Stimulated activated effector memory CD8-positive, alpha-beta T cell treated with anti-CD3 and anti-CD28 coated beads, Interleukin-12 subunit alpha, Interleukin-12 subunit beta, amount 100 ng/mL, for 72 hours (primary cell): ENCODE data around the gene CDC42EP3.
A peak's percentile ranks its signal among the peaks of the same experiment; 100 is the strongest.

Experiments used
- ATAC-seq: fragments of 150-1000 bp; cut with Tn5 transposase; 2 replicates; pipeline ENCODE4 v1.10.0; 2021
- DNase-seq, 2 donors: peaks; one replicate each; pipeline ENCODE4 v3.0.0; 2021 to 2022; ENCODE audit warnings: low spot score in 2 of 2
- H3K27ac Mint-ChIP-seq: one replicate; pipeline ENCODE4 v1.8.0; 2022; ENCODE audit warnings: mild to moderate bottlenecking, mixed read lengths
- H3K36me3 Mint-ChIP-seq: one replicate; pipeline ENCODE4 v1.8.0; 2022; ENCODE audit warnings: mild to moderate bottlenecking, mixed read lengths
- H3K4me1 Mint-ChIP-seq: one replicate; pipeline ENCODE4 v1.8.0; 2022; ENCODE audit warnings: mixed read lengths
- H3K4me3 Mint-ChIP-seq: one replicate; pipeline ENCODE4 v1.8.0; 2022; ENCODE audit warnings: mild to moderate bottlenecking, mixed read lengths
- H3K9me3 Mint-ChIP-seq: one replicate; pipeline ENCODE4 v1.8.0; 2022; ENCODE audit warnings: mixed read lengths

CDC42EP3 gene

DNA sequence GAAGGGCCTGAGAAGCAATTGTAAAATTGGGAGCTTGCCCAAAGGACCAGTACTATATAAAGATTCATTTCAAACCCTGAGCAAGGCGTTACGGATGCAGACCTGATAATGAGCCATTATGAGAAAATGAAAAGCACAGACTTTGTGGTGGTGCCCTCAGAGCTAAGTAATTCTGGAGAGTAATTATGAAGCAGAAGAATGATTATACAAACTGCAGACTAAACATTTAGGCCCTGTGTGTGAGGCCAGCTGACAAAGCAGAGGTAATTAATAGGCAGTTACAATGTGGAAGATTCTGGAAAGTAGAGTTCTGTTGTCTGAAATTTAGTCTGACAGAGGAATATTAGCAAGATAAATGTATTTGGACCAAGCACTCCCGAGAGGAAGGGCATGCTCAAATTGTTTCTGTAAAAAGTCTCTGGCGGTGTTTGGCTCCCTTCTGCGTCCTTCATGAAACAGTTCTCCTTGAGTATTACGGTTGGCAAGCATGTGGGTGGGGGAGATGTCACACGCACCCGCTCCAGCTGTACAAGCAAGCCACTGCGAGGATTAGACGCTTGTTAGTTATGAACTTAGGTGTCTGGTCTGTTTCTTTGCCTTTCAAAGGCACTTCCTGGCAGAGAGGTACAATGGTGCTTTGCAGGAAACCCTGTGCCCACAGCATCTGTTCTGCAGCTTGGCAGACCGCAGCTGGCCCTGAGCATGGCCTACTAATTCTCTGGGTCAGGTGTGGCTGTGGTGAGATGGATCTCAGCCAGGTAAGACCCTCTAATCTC, 45.5 kb downstream of the CDC42EP3 start:
- DNase-seq = peak in 1 of 2 donors; percentile 75
- H3K9me3 Mint-ChIP-seq = no peaks in the 10 kb centered on the region

DNA sequence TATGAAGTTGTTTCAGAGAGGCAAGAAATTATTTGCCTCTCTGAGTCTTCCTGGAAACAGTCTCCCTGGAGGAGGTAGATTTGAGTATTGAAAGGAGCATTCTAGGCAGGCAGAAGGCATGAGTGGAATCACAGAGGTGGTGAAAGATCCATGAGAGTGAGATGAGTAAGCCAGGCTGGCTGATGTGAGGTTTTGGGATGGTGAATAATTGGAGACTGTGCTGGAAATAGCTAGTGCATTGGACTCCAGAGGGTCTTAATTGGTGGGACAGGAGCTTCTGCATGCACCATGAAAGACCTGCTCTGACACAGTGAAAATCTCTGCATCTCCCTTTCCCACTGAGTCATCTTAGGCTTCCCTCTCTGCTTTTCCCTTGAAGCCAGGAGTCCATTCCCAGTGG, 46.3 kb downstream of the CDC42EP3 start:
- Mint-ChIP-seq H3K36me3 (peaks cover 6% of the 10 kb centered on the region), H3K27ac (peak overlapping the region; percentile 92), H3K4me1 (peaks cover 89% of the 10 kb centered on the region)

More for the DNA sequence above, 45.5 kb downstream of the CDC42EP3 start:
- Mint-ChIP-seq H3K27ac (peak overlapping the region; percentile 92), H3K36me3 (peaks cover 6% of the 10 kb centered on the region), H3K4me3 (peak overlapping the region; percentile 66), H3K4me1 (peaks cover 89% of the 10 kb centered on the region)
- peak; percentile 69 for ATAC-seq

DNA sequence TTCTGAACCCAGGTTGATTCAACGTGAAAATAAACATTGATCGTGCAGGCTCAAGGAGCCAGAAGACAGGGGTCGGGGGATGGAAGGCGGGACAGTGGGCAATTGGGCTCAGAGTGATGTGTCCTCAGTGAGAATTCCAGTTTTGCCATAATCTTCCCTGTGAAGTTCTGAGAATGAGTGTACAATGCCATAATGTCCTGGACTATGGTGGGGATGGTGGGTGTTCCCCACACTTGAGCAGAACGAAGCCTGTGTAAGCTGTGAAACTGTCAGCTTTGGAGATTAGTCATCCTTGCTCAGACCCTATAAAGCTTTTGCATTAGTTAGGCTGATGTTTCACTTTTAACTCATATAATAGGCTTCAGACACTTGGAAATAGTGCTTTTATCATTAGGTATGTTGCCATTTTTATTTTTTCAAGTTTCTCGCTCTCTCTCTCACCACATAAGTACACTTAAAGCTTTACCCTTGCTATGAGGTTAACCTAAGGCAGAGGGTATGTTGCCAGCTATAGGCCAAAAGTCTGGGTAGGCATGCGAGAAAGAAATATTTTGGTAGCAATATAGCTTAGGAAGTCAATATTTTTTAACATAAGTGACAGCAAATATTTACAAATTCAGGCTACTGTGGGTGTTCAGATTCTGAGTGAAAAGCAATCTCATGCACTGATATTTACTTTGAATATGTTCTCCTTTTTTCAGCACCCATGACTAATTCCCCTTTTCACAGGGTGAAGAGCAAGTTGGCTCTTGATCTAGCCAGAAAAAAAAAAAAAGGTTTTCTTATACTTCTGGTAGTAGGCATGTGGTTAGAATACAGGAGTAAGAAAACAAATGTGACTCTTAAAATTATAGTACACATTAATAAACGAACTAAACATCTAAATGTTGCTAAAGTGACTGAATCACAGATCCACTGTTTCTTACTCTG, 47.2 kb downstream of the CDC42EP3 start:
- Mint-ChIP-seq H3K27ac (peak overlapping the region; percentile 92), H3K9me3 (no peaks in the 10 kb centered on the region), H3K4me3 (peak overlapping the region; percentile 66), H3K4me1 (peaks cover 89% of the 10 kb centered on the region), H3K36me3 (peaks cover 6% of the 10 kb centered on the region)
- peak; percentile 83 for ATAC-seq
- peak in 1 of 2 donors; percentile 79 for DNase-seq

More for the DNA sequence above, 46.3 kb downstream of the CDC42EP3 start:
- ATAC-seq (no peak), DNase-seq (no peak)
- Mint-ChIP-seq H3K9me3 (no peaks in the 10 kb centered on the region), H3K4me3 (peak overlapping the region; percentile 66)

DNA sequence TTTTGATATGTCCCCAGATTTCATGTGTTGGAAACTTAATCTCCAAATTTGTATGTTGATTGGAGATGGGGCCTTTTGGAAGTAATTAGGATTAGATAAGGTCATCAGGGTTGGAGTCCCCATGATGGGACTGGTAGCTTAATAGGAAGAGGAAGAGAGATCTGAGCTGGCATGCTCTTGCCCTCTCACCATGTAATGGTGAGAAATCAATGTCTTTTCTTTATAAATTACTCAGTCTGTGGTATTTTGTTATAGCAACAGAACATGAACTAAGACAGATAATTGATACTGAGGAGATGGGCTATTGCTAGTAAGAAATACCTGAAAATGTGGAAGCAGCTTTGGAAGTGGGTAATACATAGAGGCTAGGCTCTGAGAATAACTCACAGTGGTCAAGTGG, 48.0 kb downstream of the CDC42EP3 start:
- Mint-ChIP-seq H3K4me3 (peak overlapping the region; percentile 66), H3K9me3 (no peaks in the 10 kb centered on the region), H3K4me1 (peaks cover 87% of the 10 kb centered on the region), H3K36me3 (peaks cover 6% of the 10 kb centered on the region), H3K27ac (peak overlapping the region; percentile 92)
- DNase-seq (no peak), ATAC-seq (peak; percentile 59)

DNA sequence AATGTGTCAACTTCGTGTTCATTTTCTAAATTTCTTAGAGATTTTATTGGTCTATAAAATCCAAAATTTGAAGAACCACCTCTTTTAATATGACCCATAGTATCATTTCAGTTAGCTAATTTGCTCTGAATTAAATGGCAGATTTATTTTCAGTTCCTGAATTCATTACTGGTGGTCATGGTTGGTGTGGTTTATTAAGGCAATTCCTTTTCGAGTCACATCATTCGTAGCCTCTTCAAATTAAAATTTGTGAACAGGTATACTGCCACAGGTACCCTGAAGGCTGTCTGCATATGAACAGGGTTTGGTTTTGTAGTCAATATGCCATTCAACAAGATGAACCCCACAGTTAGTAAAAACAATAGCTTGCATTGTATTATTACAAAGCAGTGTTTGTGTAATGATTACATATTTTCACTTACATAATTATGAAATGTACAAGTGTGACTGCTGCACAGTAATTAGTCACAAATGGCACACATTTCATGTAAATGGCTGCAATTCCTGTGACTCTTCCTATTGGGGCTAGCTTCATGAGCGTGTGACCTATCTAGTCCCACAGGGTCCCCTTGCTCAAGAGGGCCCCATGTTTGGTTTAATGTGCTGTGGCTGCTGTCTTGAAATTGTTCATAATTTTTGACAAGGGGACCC, 48.9 kb downstream of the CDC42EP3 start:
- peak overlapping the region; percentile 92 for H3K27ac Mint-ChIP-seq
- DNase-seq (no peak), ATAC-seq (peak; percentile 1)
- no peaks in the 10 kb centered on the region for H3K9me3 Mint-ChIP-seq
- H3K4me3 Mint-ChIP-seq = peak overlapping the region; percentile 66
- H3K4me1 Mint-ChIP-seq = peaks cover 89% of the 10 kb centered on the region
- H3K36me3 Mint-ChIP-seq = peaks cover 6% of the 10 kb centered on the region

DNA sequence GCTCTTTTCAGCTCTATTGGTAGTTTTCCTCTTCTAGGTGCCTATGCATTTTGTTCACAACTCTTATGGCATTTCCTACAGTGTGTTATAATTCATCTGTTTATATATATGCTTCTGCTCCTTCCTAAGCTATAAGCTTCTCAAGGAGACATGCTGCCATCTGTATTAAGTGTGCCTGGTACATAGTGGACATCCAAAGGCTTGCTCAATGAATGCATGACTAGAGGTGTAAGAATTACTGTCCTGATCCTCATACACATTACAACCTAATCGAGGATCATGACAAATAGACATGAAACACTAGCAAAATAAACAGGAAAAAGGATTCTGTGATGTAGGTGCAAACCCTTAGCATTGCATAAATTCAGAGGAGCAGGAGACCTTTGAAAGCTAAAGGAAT, 50.2 kb downstream of the CDC42EP3 start:
- Mint-ChIP-seq H3K36me3 (peaks cover 12% of the 10 kb centered on the region), H3K27ac (no peak overlapping the region), H3K4me1 (peaks cover 89% of the 10 kb centered on the region), H3K9me3 (no peaks in the 10 kb centered on the region), H3K4me3 (no peak overlapping the region)
- no peak for ATAC-seq
- no peak for DNase-seq

DNA sequence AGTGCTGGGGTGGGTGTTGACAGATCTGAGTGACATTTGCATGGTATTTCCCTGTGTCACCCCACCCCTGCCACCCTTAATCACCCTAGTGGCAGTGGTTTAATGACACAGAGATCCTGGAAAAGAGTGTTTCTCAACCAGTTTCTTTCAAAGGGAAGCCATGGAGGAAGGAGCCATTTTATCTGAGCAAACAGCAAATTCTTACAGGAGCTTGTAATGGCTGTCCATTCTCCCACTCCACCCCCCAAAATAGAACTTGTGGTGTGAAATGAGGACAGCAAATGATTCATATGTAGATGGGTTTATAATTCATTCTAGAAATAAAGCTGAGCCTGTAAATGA, 51.5 kb downstream of the CDC42EP3 start:
- H3K36me3 Mint-ChIP-seq = peaks cover 10% of the 10 kb centered on the region
- DNase-seq (no peak), ATAC-seq (no peak)
- H3K4me3 Mint-ChIP-seq = peak overlapping the region; percentile 44
- peak overlapping the region; percentile 85 for H3K27ac Mint-ChIP-seq
- H3K9me3 Mint-ChIP-seq = no peaks in the 10 kb centered on the region
- H3K4me1 Mint-ChIP-seq = peaks cover 89% of the 10 kb centered on the region

DNA sequence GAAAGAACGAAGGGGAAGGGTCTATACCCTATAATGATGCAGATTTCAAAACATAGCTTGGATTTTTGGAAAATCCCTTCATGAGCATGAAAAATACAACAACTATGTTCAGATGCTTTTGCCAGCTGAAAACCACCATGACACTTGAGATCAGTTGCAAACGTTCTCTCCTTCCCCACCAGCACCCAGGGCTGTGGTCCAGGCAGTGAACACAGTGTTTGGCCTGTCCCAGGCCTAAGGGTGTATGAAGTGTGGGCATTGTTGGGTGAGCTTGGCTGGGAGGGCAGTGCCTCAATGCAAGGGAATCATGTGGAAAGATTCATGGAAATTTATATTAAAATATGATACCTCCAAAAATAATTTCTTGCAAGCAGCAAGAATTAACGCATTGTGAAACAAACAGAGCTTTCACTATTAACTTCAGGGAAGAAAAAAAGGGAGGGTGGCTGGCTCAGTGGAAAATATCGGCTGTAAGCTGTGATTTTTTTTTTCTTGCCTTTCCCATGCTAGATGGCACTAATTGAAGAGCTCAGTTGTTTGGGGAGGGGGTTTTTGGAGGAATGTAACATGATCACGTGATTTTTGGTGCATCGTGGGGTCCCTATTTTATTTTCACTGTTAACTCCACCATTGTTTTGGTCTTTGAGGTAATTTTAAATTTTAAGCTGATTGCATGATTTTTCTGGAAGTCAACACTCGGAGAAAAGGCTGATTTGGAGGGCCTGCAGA, 52.0 kb downstream of the CDC42EP3 start:
- Mint-ChIP-seq H3K36me3 (peaks cover 5% of the 10 kb centered on the region), H3K4me3 (peak overlapping the region; percentile 44), H3K9me3 (no peaks in the 10 kb centered on the region), H3K27ac (peak overlapping the region; percentile 85), H3K4me1 (peaks cover 90% of the 10 kb centered on the region)
- no peak for DNase-seq
- no peak for ATAC-seq

DNA sequence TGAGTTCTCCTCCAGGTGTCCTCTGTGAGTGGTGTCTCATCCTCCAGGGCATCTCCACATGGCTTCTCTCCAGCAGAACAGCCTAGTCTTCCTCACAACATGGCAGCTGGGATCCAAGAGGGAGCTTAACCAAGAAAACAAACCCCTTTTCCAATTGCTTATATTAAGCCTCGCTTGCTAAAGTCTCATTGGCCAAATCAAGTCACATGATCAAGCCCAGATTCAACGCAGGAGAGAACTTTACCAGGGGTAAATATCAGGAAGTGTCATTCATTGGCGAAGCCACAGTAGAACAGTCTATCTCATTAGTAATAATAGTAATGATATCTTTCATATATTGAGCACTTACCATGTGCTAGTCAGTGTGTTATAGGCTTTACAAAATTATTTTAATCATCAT, 53.1 kb downstream of the CDC42EP3 start:
- DNase-seq (no peak), ATAC-seq (no peak)
- Mint-ChIP-seq H3K9me3 (no peaks in the 10 kb centered on the region), H3K36me3 (peaks cover 5% of the 10 kb centered on the region), H3K4me3 (no peak overlapping the region), H3K27ac (peak overlapping the region; percentile 88), H3K4me1 (peaks cover 87% of the 10 kb centered on the region)

DNA sequence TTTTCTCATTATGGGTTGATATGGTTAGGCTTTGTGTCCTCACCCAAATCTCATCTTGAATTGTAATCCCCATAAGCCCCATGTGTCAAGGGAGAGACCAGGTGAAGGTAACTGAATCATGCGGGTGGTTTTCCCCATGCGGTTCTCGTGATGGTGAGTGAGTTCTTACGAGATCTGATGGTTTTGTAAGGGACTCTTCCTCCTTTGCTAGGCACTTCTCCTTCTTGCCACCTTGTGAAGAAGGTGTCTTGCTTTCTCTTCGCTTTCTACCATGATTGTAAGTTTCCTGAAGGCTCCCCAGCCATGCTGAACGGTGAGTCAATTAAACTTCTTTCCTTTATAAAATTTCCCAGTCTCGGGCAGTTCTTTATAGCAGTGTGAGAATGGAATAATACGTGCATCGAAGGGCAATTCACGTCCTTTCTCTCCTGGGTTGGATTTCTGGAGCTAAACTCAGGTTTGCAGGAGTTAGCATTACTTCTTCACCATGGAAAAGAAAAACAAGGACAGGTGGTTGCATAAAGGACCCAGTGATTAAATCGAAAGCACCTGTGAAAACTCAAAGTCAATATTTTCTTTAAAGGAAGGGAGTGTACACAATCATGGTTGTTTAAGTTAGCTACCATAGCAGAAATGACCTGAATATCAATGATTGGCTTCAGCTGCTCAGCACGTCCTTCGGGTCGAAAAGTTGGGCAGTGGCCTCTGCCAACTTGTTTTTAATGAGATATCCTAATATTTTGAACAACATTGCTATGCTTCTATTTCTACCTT, 54.1 kb downstream of the CDC42EP3 start:
- Mint-ChIP-seq H3K36me3 (peaks cover 5% of the 10 kb centered on the region), H3K4me1 (peaks cover 87% of the 10 kb centered on the region), H3K4me3 (peak overlapping the region; percentile 41), H3K9me3 (no peaks in the 10 kb centered on the region), H3K27ac (peak overlapping the region; percentile 88)
- no peak for ATAC-seq
- no peak for DNase-seq

DNA sequence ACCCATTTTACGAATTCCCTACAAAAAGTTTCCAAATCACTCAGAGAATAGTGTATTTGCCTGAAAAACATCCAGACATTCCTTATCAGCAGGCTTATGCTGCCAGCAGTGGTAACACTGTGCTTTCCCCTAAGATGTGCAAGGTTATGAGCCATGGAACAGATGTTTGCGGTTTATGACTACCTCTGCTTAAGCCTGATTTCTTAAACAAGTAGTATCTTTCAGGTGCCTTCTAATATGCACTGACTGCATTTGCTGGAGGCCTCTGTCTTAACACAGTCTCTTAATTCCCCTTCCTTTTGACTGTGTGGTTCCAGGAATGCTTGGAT, 54.8 kb downstream of the CDC42EP3 start:
- Mint-ChIP-seq H3K4me3 (peak overlapping the region; percentile 41), H3K4me1 (peaks cover 88% of the 10 kb centered on the region), H3K36me3 (peaks cover 5% of the 10 kb centered on the region), H3K27ac (peak overlapping the region; percentile 88), H3K9me3 (no peaks in the 10 kb centered on the region)
- peak; percentile 76 for ATAC-seq
- no peak for DNase-seq

DNA sequence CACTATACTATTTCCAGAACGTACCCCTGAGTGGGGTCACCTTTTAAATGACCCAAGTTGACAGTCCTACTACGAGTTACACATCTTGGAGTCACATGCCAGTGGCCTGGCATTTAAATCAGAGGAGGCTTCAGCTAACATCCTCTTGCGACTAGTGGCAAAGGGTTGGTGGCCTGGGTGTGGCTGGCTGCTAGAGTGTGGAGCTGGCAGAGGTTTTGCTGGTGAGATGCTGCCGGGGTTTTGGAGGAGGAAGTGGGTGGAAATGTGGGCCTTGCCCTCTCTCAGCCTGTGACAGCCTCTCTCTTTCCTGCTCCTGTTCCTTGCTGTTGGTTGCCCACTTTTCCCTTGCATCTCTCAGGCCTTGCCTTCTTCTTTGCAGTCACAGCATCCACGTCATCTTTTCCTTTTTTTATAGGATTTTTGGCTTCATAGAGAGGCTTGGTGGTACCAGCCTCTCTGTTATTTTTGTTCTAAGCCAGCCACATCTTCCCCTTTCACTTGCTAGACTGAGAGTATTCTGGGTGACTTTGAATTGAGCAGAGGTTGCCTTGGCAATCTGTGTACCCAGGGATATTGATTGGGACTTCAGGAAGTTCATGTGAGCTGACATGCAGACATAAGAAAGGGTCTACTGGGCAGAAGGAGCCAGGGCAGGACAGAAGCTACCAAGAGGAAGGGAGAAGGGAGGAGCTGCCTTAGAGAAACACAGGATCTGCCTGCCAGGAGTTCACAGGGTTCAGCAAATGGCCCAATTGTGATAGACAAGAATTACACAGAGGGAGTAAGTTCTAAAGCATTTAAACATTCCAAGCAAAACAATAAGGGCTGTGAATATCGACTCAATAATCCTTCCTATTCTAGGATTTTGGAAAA, 55.4 kb downstream of the CDC42EP3 start:
- DNase-seq = peak in 1 of 2 donors; percentile 72
- ATAC-seq = peak; percentile 76
- peak overlapping the region; percentile 88 for H3K27ac Mint-ChIP-seq
- H3K9me3 Mint-ChIP-seq = no peaks in the 10 kb centered on the region
- peaks cover 5% of the 10 kb centered on the region for H3K36me3 Mint-ChIP-seq
- H3K4me3 Mint-ChIP-seq = peak overlapping the region; percentile 41
- H3K4me1 Mint-ChIP-seq = peaks cover 82% of the 10 kb centered on the region

DNA sequence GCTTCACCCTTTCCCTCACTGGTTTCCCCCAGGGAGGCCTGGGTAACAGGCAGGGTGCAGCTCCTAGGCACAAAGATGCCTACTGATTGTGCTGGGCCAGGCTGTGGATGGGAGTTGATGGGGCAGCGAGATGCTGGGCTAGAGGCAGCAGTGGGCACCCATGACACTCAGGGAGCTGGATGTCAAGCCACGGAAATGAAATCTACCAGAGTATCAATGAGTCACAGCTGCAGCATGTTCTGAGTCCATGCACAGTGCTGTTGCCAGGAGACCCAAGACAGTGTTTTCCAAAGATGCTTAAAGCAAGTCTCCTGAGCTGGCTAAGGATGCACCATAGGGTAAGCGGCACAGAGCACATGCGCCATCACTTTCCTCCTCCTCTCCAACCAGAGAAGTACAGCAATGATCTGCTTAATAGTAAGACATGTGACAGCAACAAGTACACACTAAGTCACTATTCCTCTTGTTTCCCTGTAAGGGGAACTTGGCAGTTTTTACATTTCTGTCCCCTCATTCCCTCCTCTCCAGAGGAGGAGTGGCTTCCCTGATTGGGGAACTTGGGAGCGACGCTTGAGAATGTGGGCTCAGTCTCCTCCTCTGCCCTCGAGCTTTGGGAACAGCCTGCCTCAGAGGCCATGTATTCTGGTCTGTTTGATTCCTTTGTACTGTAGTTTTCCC, 57.2 kb downstream of the CDC42EP3 start:
- ATAC-seq (peak; percentile 82), DNase-seq (no peak)
- no peaks in the 10 kb centered on the region for H3K9me3 Mint-ChIP-seq
- peaks cover 64% of the 10 kb centered on the region for H3K4me1 Mint-ChIP-seq
- H3K27ac Mint-ChIP-seq = peak overlapping the region; percentile 88
- H3K4me3 Mint-ChIP-seq = no peak overlapping the region
- H3K36me3 Mint-ChIP-seq = peaks cover 5% of the 10 kb centered on the region
